HPDE6-E6E7 (cell line): ENCODE data around the gene RARG.
"Not testable (repeated sequence)": the region's sequence is repeated elsewhere in the genome, so short reads cannot be mapped to it uniquely, and the experiment has no call there.

Experiments used
- DNase-seq: peaks from one replicate; pipeline ENCODE4 v3.0.0; 2011; ENCODE audit warnings: missing footprints; ENCODE audit errors: extremely low spot score

The RARG gene

DNA sequence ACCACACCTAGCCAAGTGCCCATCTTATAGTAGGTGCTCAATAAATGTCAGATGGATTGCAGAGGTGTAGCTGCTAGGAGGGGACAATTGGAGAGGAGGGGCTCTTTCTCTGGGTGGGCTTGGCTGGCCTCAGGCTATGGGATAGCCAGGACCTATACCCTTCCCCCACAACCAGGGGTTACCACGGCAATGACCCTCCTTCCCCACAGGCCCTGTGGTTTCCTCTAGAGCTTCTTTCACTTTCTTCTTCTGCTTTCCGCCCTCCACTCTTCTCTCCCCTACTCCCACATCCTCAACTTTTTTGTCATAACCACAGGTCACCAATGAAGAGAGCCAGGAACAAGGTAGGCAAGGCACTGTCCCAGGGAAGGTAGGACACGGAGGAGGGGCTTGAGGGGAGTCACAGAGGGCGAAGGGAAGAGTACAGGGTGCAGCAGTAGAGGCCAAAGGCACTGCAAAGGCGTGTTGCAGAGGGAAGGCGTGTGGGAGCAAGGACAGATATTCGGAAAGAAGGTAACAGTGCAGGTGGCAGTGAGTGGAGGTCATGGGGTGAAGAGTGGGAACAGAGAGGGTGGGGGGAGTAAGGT lies 23.0 kb downstream of the RARG start:
- no peak for DNase-seq

DNA sequence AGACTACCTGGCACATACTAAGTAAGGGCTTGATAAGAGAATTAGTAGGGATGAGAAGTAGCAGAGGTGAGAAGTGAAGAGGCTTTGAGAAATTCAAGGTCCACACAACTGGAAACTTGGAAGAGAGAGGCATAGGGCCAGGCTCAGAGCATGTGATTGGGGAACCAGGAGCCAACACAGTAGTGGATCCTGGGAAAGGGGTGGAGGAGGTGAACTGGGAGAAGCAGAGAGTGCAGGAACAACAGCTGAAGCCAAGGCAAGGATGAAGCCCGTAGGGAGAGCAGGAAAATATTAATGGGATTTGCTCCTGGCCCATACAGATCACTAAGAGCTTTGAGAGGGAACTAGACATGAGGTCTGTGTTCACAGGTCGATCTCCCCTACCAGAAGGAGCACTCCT lies 23.6 kb downstream of the RARG start:
- no peak for DNase-seq

DNA sequence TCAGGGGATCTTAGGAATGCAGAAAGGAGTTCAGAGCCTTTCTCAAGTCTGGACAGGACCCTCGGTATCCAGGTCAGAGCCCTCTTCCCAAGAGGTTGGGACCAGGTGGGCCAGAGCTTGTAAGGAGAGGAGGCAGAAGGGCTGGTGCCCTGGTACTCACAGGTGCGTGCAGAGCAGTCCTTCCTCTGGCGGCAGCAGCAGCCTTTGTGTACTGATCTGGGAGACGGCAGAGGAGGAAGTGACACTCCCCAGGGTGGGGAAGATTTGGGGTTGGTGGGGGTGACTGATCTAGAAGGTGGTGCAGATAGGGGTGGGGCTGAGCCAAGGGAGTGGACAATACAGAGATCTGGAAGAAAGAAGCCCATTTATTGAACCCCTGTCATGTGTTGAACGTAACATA lies 25.0 kb downstream of the RARG start, which contains the start of gene ITGB7:
TSS of gene ITGB7 (minus strand) at position 210 of the 400 bp plus-strand sequence. CDS start 6,808 bp downstream, outside the sequence.
- no peak for DNase-seq

DNA sequence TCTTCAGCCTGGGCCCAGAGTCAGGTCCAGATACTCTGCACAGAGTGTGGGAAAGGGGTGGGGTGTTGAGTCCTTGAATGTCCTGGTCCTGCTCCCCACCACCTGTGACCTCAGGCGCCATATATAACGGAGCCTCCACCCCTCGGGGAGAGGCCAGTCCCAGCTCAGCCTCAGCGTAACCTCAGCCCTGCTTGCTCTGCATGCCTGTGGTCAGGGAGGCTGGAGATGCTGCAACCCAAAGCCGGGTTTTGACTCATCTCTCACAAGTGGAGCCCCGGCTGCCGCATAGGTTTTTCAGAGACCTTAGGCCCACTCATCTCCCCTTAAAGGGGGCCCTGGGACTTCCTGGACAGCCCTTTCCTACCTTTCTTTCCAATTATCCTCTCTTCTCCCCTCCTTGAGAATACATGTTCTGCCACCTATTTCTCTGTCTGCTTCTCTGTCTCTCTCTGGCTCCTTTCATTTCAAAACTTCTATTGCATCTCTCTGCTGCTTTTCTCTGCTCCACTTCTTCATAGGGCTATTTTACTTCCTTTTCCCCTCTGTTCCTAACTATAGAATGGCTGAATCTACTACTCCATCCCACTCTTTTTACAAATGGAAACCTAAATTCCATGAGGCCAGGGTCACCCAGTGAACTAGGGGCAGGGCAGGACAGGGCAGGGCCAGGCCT lies 26.1 kb downstream of the RARG start:
- DNase-seq: peak; percentile 80

DNA sequence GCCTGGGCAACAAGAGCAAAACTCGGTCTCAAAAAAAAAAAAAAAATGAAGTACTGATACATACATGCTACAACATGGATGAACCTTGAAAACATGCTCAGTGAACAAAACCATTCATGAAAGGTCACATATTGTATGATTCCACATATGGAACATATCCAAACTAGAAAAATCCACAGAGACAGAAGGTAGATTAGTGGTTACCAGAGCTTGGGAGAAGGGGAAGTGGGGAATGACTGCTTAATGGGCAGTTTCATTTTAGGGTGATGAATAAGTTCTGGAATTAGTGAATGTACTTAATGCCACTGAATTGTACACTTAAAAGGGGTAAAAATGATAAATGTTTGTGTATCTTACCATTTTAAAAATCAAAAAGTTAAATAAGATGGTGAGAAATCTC lies 27.7 kb downstream of the RARG start:
- no peak for DNase-seq

DNA sequence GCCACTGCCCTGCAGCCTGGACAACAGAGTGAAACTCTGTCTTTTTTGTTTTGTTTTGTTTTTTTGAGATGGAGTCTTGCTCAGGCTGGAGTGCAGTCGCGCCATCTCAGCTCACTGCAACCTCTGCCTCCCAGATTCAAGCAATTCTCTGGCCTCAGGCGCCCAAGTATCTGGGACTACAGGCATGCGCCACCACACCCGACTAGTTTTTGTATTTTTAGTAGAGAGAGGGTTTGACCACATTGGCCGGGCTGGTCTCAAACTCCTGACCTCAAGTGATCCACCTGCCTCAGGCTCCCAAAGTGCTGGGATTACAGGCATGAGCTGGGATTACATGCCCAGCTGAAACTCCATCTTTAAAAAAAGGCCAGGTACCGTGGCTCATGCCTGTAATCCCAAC lies 29.7 kb downstream of the RARG start:
- DNase-seq: not testable (repeated sequence)

DNA sequence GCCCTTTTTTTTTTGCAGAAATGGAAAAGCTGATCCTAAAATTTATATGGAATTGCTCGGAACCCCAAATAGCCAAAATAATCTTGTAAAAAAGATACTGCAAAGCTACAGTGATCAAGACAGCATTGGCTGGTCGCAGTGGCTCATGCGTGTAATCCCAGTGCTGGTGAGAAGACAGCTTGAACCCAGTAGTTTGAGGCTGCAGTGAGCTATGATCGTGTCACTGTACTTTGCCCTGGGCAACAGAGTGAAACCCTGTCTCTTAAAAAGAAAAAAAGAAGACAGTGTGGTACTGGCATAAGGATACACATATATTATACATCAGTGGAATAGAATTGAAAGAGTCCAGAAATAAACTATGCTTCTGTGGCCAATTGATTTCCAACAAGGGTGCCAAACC lies 30.4 kb downstream of the RARG start:
- DNase-seq: no peak

DNA sequence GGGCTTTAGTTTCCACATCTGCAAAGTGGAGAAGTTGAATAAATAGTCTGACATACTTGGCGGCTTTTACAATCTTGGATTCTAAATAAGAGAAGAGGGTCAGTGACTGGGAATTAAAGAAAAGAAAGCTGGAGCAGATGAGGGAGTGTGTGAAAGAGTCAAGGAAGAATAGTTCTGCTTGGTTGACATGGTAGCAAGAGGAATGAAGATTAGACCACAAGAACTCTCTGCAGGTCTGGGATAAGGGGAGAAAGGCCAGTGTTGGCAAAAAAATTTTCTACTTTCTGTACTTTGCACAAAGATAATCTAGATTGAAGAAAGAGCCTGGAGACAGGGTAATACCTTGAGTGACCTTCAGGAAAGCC lies 30.9 kb downstream of the RARG start:
- DNase-seq: no peak

DNA sequence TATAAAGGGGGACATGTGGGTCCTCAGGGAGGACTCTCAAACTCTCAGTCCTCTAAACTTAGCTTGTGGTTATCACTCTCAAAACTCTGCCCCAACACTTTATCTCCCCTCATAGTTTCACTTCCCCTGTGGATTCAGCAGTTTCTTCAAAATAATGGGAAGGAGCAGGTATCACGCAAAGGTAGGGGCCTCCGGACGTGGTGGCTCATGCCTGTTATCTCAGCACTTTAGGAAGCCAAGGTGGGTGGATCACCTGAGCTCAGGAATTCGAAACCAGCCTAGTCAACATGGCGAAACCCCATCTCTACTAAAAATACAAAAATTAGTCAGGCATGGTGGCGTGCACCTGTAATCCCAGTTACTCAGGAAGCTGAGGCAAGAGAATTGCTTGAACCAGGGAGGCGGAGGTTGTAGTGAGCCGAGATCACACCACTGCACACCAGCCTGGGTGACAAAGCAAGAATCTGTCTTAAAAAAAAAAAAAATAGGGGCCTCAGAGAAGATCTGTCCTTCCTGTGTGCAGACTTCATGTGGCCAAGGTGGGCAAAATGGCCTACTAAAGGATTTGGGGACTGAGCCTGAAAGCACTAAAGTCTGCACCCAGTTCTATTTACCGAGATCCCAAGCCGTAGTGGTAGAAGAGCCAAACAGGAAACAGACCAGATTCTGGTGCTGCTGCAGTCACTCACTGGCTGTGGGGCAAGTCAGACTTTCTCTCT lies 31.4 kb downstream of the RARG start:
- DNase-seq: no peak

DNA sequence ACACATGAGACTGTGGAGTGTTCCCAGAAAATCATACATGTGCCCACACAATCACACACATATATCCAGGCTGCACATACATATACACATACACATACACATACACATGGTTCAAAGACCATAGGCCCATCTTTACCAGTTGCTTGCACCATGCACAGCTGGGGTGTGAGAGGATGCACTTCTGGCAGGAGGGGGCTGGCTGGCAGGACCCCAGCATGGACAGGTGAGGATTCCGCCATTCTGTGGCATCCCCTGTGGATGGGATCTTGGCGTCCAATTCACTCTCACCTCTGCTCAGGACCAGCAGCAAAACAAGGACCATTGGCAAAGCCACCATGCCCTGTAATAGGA lies 31.9 kb downstream of the RARG start:
- no peak for DNase-seq

DNA sequence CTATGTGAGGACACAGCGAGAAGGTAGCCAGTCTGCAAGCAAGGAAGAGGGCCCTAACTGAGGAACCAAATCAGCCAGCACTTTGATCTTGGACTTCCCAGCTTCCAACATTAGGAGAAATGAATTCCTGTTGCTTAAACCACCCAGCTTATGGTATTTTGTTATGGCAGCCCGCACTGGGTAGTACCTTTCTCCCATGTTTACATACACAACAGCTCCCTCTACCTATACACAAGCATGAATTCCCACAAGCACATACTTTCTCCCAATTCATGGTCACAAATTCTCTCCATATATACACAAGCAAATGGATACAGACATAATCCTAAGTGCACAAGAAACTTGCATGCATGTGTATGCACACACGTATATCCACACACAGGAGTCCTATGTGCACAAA lies 32.3 kb downstream of the RARG start:
- DNase-seq: no peak

DNA sequence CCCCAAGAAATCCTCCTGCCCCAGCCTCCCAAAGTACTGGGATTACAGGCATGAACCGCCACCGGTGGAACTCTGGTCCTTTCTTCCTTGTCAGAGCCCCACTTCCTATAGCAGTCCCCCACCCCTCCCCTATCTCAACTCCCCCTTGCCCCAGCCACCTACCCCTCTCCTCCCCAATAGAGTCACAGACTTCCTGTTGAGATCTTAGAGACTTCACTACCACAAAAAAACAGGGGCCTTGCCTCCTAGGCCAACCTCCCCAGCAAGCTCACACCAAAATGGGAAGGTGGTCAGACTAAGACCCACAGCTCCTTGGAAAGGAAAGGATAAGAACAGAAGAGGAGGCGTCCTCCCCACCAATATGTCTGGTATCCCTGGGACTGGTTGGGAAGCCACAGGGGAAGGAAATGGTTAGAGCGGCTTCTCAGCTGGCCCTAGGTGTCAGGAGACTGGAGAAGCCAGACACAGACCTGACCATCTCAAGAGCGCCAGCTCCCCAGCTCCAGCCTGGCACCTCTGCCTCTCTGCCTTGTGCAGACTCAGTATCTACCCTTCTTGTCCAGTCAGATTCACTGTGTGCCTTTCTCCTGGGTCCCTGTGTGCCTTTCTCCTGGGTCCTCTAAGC lies 33.4 kb downstream of the RARG start:
- no peak for DNase-seq

DNA sequence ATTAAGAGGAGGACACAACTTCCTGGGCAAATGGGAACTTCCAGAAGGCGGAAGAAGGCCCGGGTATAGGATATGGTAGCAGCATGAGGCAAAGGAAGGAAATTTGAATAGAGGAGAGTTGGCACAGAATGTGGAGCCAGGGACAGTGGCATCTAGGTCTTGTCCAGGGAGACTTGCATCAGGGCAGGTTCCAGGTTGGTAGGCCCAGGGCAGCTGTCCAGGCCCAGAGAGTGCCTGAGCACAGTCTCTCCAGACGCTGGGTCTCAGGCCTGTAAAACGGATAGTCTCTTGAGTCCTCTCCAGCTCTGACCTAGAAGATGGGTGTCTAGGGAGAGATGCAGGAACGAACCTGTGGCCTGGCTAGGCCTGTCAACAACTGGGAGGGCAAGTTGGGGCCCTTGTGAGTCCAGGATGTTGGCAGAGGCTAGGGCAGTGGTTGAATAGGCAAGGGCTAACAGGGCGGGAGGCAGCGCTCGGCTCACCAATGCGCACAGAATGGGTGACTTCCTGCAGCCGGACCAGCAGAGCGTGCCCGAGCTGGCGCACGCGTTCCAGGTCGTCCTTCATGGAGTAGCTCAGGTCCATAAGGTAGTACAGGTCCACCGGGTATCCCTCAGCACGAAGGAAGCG lies 34.9 kb downstream of the RARG start:
- DNase-seq: no peak

DNA sequence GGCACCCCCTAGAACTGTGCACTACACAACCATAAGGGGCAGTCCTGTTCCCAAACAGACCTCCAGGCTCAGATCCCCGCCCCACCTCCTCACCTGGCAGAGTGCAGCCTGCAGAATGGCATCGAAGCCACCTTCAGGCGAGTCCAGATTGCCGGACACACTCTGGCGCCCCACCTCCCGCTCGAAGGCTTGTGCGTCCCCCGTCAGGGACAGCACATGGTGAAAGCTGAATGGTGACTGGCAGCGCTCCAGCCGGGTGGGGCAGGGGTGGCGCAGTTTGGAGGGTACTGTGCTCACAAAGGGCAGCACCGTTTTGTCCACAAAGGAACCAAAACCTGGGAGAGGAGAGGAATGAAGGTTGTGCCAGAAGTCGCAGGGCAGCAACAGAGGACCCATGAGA lies 35.5 kb downstream of the RARG start:
- no peak for DNase-seq

DNA sequence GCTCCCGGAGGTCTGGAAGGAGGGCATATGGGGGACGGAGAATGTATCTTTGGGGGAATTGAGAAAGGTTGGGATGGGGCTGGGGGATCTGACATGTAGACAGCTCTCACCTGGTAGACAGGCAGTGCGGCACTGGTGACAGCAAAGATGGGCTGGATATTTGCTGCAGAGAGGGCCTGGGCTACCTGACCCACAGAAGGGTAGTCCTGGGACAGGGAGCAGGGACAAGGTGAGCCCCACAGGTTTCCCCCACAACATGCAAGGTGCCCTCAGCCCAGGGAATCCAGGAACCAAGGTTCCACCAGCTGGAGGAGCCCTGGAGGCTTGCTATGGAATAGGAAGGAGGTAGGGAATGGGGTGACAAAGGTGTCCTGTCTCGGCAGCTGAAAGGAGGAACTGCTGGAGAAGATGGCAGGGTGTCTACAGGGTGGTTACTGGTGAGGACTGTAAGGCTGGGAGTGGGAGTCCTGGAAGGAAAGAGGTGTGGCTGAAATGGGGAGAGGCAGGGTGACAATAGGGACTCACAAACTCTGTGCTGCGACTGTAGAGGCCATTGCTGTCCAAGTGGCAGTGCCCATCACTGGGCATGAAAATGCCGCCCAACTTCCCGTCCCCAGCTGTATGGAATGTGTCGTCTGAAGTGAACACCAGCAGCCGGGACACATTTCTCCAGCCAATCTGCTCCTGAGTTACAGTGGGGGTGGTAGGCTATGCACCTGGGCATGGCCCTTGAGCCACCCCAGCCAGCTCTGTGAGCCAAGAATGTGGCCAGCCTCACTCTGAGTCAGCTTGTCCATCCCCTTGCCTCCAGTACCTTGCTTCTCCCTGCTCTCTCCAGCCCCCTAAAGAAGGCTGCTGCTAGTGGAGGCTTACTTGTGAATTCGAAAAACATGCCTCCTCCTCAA lies 36.2 kb downstream of the RARG start:
- DNase-seq: no peak

DNA sequence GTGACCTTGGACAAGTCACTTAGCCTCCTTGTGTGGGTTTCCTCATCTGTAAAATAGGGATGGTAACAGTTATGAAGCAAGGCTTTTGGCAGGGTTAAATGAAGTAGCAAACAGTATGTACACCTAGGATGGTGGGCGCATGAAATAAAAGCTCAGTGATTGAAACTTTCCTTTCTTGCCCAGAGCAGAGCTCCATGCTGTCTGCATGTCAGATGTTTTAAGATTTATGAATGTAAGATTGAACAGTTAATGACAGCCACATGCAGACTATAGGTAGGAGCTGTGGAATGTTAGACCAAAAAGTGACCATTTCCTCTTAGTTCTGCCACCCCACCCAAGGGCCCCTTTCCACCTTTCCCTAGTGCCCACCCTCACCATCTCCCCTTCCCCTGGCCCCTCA lies 37.0 kb downstream of the RARG start:
- no peak for DNase-seq

DNA sequence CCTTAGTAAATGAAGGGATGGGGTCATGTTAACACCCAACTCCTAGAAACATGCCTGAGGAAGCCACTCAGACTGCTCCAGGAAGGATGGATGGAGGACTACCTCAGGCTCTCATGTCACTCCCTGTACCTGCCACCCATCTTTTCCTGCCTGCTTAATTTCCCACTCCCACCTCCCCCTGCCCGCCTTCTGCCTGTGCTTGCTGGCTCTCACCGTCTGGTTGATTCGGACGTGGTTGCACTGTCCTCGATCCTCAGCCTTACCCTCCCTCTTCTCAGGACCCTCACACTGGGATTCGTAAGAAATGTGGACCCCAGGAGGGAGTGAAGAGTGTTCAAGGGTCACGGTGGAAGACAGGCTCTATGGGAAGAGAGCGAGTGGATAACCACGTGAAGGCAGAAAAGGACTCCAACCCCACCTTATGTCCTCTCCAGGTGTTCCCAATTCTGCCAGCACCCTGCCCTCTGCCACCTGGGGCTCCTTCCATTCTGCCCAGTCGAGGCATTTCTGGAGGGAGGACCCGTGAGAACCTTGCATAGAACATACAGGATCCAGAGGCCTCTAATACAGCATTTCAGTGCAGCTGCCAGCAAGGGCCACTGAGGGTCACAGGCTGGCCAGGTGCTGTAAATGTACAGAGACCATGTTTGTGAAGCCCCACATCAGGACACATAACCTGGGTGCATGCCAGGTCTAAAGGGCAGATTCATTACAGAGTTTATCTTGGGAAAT lies 37.9 kb downstream of the RARG start:
- DNase-seq: no peak

DNA sequence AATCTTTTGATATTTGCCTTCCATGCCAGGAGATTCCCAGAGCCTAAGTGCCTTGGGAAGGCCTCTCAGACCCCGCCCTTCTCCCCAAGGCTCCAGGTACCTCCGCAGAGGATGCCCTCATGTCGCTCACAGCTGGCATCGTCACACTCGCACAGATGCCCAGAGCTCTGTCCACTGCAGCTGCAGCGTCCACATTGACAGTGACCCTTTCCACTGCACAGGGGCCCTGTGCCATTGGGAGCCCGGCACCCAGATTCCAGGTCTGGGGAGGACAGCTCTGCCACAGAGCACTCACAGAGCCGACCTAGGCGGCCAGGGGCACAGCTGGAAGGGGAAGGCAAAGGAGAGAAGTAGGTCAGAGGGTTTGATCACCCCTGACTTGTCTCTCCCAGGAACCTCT lies 39.0 kb downstream of the RARG start:
- DNase-seq: no peak

DNA sequence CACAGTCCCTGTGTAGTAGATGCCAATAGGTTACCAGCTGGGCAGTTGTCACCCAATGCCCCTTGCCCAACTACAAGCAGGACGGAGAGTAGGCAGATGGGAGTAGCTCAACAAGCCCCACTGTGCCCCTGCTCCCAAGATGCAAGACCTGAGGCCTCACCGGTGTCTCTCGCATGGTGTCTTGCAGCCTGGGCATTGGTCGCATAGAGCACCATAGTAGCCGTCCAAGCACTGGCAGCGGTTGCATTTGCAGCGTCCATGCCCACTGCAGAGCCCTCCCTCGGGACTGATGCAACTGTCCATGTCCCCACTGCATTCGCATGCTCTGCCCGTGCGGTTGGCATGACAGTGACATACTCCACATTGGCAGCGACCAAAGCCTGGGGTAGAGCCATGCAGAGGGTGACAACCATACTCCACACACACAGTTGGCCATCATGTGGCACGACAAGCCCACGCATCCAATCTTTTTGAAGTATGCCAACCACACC lies 39.4 kb downstream of the RARG start:
- no peak for DNase-seq

DNA sequence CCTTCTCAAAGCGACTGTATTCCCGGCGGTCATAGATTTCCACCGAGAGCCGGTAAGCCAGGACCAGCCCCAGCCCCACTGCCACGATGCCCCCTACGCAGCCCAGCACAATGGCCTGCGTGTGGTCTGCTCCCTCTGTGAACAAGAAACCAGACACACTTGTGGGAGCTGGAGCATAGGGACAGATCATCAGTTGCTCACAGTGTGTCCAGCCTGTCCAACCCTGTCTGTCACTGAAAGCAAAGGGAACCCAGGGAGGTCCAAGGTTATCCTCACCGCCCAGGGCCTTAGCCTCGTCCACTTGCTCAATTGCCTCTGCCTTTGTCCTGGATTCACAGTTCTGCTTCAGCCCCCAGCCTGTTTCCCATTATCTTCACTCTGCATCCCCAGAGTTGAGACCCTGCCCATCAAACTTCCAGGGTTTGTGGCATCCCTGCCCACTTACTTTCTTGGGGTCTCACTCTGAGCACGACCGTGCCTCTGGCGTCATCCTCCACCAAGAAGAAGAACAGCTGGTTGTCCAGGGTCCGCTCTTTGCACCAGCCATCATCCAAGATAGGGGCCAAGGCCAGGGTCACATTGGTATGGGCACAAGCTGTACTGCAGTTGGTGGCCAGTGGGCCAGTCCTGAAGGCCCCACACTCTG lies 40.0 kb downstream of the RARG start:
- no peak for DNase-seq
